Naive thymus-derived CD8-positive, alpha-beta T cell (primary cell): Measurements from ENCODE around the gene PRPF4. TPM values are rescaled to one million over a fixed set of nuclear protein-coding genes. Genes with fewer than 3 reads are reported as not detected.
A peak's percentile ranks its signal among the peaks of the same experiment; 100 is the strongest.
"Not testable (repeated sequence)": the region's sequence is repeated elsewhere in the genome, so short reads cannot be mapped to it uniquely, and the experiment has no call there.

Experiments
- ATAC-seq, 2 donors: fragments of 150-1000 bp; cut with Tn5 transposase in 1 of 2; sonication (Bioruptor Pico), chemical (Tn5 transposase) in 1 of 2; 1 replicate in 1 of 2; 2 replicates in 1 of 2; pipeline ENCODE4 v1.10.0; 2021; ENCODE audit warnings: mild to moderate bottlenecking in 2 of 2, moderate library complexity in 2 of 2
- POLR2A ChIA-PET: fragments of 350-600 bp; sonication (Branson Sonifier 250); formaldehyde crosslinking; loops from one replicate; lab custom pipeline; 2021; ENCODE audit warnings: antibody characterized with exemption; lab: Charles Lee
- DNase-seq, 10 donors: peaks; one replicate each; pipeline versions ENCODE4 v3.0.0 to v3.0.0-alpha.2; 2020 to 2022
- H3K27ac Mint-ChIP-seq, 10 donors: one replicate each; pipeline ENCODE4 v1.8.0; 2020 to 2022; ENCODE audit warnings: mild to moderate bottlenecking in 10 of 10, mixed read lengths in 10 of 10, moderate library complexity in 4 of 10, inconsistent platforms in 1 of 10
- H3K27me3 Mint-ChIP-seq, 5 donors: one replicate each; pipeline ENCODE4 v1.8.0; 2021 to 2022; ENCODE audit warnings: mixed read lengths in 5 of 5
- H3K36me3 Mint-ChIP-seq, 3 donors: one replicate each; pipeline ENCODE4 v1.8.0; 2020 to 2022; ENCODE audit warnings: mixed read lengths in 3 of 3, mild to moderate bottlenecking in 2 of 3, inconsistent platforms in 1 of 3
- H3K4me1 Mint-ChIP-seq, 4 donors: one replicate each; pipeline ENCODE4 v1.8.0; 2021 to 2022; ENCODE audit warnings: mixed read lengths in 4 of 4
- H3K4me3 Mint-ChIP-seq, 10 donors: one replicate each; pipeline ENCODE4 v1.8.0; 2020 to 2022; ENCODE audit warnings: mild to moderate bottlenecking in 10 of 10, mixed read lengths in 10 of 10, moderate library complexity in 6 of 10, inconsistent platforms in 1 of 10
- H3K9me3 Mint-ChIP-seq, 9 donors: one replicate each; pipeline ENCODE4 v1.8.0; 2020 to 2022; ENCODE audit warnings: mixed read lengths in 9 of 9, mild to moderate bottlenecking in 3 of 9, inconsistent platforms in 1 of 9, moderate library complexity in 1 of 9
- polyA plus RNA-seq, 3 donors: library from polyadenylated mRNA; unstranded; fragments of 300-500 nt; fragmentation: Illumina TruSeq; gene quantifications; one replicate each; pipeline ENCODE4 v1.2.3, GENCODE V29; 2021
- total RNA-seq, 8 experiments: library from RNA in 2 of 8; stranded (reverse) in 2 of 8; gene quantifications; one replicate each; pipeline ENCODE4 v1.2.3 and lab custom pipeline; 2021 to 2026

The PRPF4 gene
- total and polyA plus RNA-seq, 5 experiments from 2014 or later: 16.6 to 24.0 (median 21.7) TPM

- Mint-ChIP-seq H3K36me3 (peaks cover under 1 to 56% (median 24%) of the 10 kb centered on the region in 3 donors), H3K27me3 (no peaks in the 10 kb centered on the region), H3K4me1 (peaks cover 14 to 40% (median 22%) of the 10 kb centered on the region in 4 donors), H3K9me3 (no peaks in the 10 kb centered on the region), H3K27ac (no peak overlapping the region), H3K4me3 (no peak overlapping the region)
- POLR2A ChIA-PET: interaction anchor here (1.0 to 2.4 kb wide), 10 partner anchors 53 to 383 kb away, joined by 3 to 13 read pairs (median 4); partner anchors contain the start of genes ALAD, C9orf43, FKBP15 and HDHD3
- peak; percentile 23 to 31 for ATAC-seq
- peak in 6 of 10 donors; percentile 19 to 75 (median 54) for DNase-seq
Observed at GRCh38 chr9:113274474-113275156, 843 bp upstream of the PRPF4 start.

- H3K36me3 Mint-ChIP-seq: peaks cover 10 to 63% (median 19%) of the 10 kb centered on the region in 3 donors
- no peak for DNase-seq
- no peaks in the 10 kb centered on the region for H3K27me3 Mint-ChIP-seq
- peaks cover 20 to 33% (median 30%) of the 10 kb centered on the region in 4 donors for H3K4me1 Mint-ChIP-seq
- peak overlapping the region in 3 of 10 donors; percentile 35 to 74 (median 48) for H3K27ac Mint-ChIP-seq
- H3K4me3 Mint-ChIP-seq: no peak overlapping the region
- POLR2A ChIA-PET: no interaction called here
- H3K9me3 Mint-ChIP-seq: no peaks in the 10 kb centered on the region
- ATAC-seq: no peak
Observed at GRCh38 chr9:113278840-113279239, 3.4 kb downstream of the PRPF4 start.

GRCh38 chr9:113281356-113281755 is 5.9 kb downstream of the PRPF4 start:
- POLR2A ChIA-PET: no interaction called here
- ATAC-seq: no peak
- no peaks in the 10 kb centered on the region for H3K9me3 Mint-ChIP-seq
- peaks cover 10 to 75% (median 29%) of the 10 kb centered on the region in 3 donors for H3K36me3 Mint-ChIP-seq
- peaks cover 17 to 32% (median 25%) of the 10 kb centered on the region in 4 donors for H3K4me1 Mint-ChIP-seq
- H3K27ac Mint-ChIP-seq: peak overlapping the region in 3 of 10 donors; percentile 55 to 72 (median 57)
- no peaks in the 10 kb centered on the region for H3K27me3 Mint-ChIP-seq
- DNase-seq: no peak
- no peak overlapping the region for H3K4me3 Mint-ChIP-seq

- Mint-ChIP-seq H3K9me3 (no peaks in the 10 kb centered on the region), H3K4me3 (no peak overlapping the region)
- POLR2A ChIA-PET: no interaction called here
Observed at GRCh38 chr9:113289091-113289490, 13.6 kb downstream of the PRPF4 start.

GRCh38 chr9:113290052-113290607 is 14.7 kb downstream of the PRPF4 start:
- DNase-seq: no peak
- Mint-ChIP-seq H3K27ac (peak overlapping the region in 3 of 10 donors; percentile 22 to 38 (median 27)), H3K36me3 (peaks cover 4 to 78% (median 18%) of the 10 kb centered on the region in 3 donors), H3K9me3 (no peaks in the 10 kb centered on the region), H3K4me1 (peaks cover 0 to 4% (median 0%) of the 10 kb centered on the region in 4 donors), H3K27me3 (no peaks in the 10 kb centered on the region), H3K4me3 (no peak overlapping the region)
- POLR2A ChIA-PET: no interaction called here
- ATAC-seq: no peak

More at GRCh38 chr9:113289091-113289490, 13.6 kb downstream of the PRPF4 start:
- ATAC-seq (no peak), DNase-seq (no peak)
- Mint-ChIP-seq H3K4me1 (peaks cover 0 to 4% (median 0%) of the 10 kb centered on the region in 4 donors), H3K36me3 (peaks cover 4 to 85% (median 24%) of the 10 kb centered on the region in 3 donors), H3K27me3 (no peaks in the 10 kb centered on the region), H3K27ac (no peak overlapping the region)

GRCh38 chr9:113293285-113293878 is 17.9 kb downstream of the PRPF4 start:
- H3K27ac Mint-ChIP-seq: peak overlapping the region in 7 of 10 donors; percentile 11 to 84 (median 53)
- POLR2A ChIA-PET: no interaction called here
- DNase-seq (no peak), ATAC-seq (no peak)
- H3K36me3 Mint-ChIP-seq: peaks cover 4 to 55% (median 14%) of the 10 kb centered on the region in 3 donors
- H3K9me3 Mint-ChIP-seq: no peaks in the 10 kb centered on the region
- H3K27me3 Mint-ChIP-seq: no peaks in the 10 kb centered on the region
- peaks cover 0 to 2% (median 0%) of the 10 kb centered on the region in 4 donors for H3K4me1 Mint-ChIP-seq
- no peak overlapping the region for H3K4me3 Mint-ChIP-seq

- DNase-seq, H3K4me3 Mint-ChIP-seq, ATAC-seq, POLR2A ChIA-PET, H3K9me3 Mint-ChIP-seq, H3K27me3 Mint-ChIP-seq, H3K4me1 Mint-ChIP-seq: not testable (repeated sequence)
- Mint-ChIP-seq H3K36me3 (peaks cover 0 to 26% (median 3%) of the 10 kb centered on the region in 3 donors), H3K27ac (peak overlapping the region in 2 of 10 donors; percentile 44 to 81)
Observed at GRCh38 chr9:113296247-113296646, 20.8 kb downstream of the PRPF4 start.

- peaks cover 0 to 2% (median 0%) of the 10 kb centered on the region in 4 donors for H3K4me1 Mint-ChIP-seq
- peaks cover 0 to 4% (median 0%) of the 10 kb centered on the region in 5 donors for H3K27me3 Mint-ChIP-seq
- no peaks in the 10 kb centered on the region for H3K9me3 Mint-ChIP-seq
- POLR2A ChIA-PET: no interaction called here
- H3K27ac Mint-ChIP-seq: peak overlapping the region in 5 of 10 donors; percentile 43 to 81 (median 47)
- H3K4me3 Mint-ChIP-seq: no peak overlapping the region
- no peak for ATAC-seq
- H3K36me3 Mint-ChIP-seq: peaks cover 0 to 19% (median 0%) of the 10 kb centered on the region in 3 donors
- no peak for DNase-seq
Observed at GRCh38 chr9:113296796-113297558, 21.5 kb downstream of the PRPF4 start.

- Mint-ChIP-seq H3K27ac (no peak overlapping the region), H3K27me3 (peaks cover 0 to 9% (median 2%) of the 10 kb centered on the region in 5 donors), H3K4me1 (peaks cover 0 to 2% (median 0%) of the 10 kb centered on the region in 4 donors), H3K36me3 (peaks cover 0 to 5% (median 0%) of the 10 kb centered on the region in 3 donors), H3K9me3 (no peaks in the 10 kb centered on the region), H3K4me3 (no peak overlapping the region)
- no peak for DNase-seq
- POLR2A ChIA-PET: no interaction called here
- ATAC-seq: no peak
Observed at GRCh38 chr9:113298311-113298710, 22.9 kb downstream of the PRPF4 start.

- POLR2A ChIA-PET: no interaction called here
- no peak for ATAC-seq
- Mint-ChIP-seq H3K4me3 (no peak overlapping the region), H3K27ac (peak overlapping the region in 1 of 10 donors; percentile 52), H3K9me3 (no peaks in the 10 kb centered on the region), H3K27me3 (peaks cover 0 to 11% (median 4%) of the 10 kb centered on the region in 5 donors), H3K36me3 (peaks cover 0 to 2% (median 0%) of the 10 kb centered on the region in 3 donors), H3K4me1 (peaks cover 0 to 2% (median 0%) of the 10 kb centered on the region in 4 donors)
- DNase-seq: no peak
Observed at GRCh38 chr9:113298924-113299770, 23.7 kb downstream of the PRPF4 start.

GRCh38 chr9:113299800-113300292 is 24.4 kb downstream of the PRPF4 start:
- POLR2A ChIA-PET: no interaction called here
- peak overlapping the region in 2 of 10 donors; percentile 43 to 54 for H3K27ac Mint-ChIP-seq
- DNase-seq (no peak), ATAC-seq (no peak)
- H3K36me3 Mint-ChIP-seq: no peaks in the 10 kb centered on the region
- no peaks in the 10 kb centered on the region for H3K9me3 Mint-ChIP-seq
- H3K4me3 Mint-ChIP-seq: no peak overlapping the region
- H3K4me1 Mint-ChIP-seq: peaks cover 0 to 2% (median 0%) of the 10 kb centered on the region in 4 donors
- H3K27me3 Mint-ChIP-seq: peaks cover 0 to 11% (median 4%) of the 10 kb centered on the region in 5 donors
